Lung microvascular endothelial cell (primary cell): ENCODE data around the gene LRRC18. TPM values are rescaled to one million over a fixed set of nuclear protein-coding genes. Genes with fewer than 3 reads are reported as not detected.

Source experiments
- DNase-seq, 2 donors: peaks; one replicate each; pipeline versions ENCODE4 v3.0.0 to v3.0.0-alpha.2; 2010; ENCODE audit warnings: low read depth in 2 of 2
- total RNA-seq: library from RNA; depleted of rRNA; stranded (reverse); fragments of >200 nt; gene quantifications from 2 replicates; pipeline ENCODE4 v1.2.1, GENCODE V29; 2014

The LRRC18 gene
- total RNA-seq, 1 donor from 2014 or later: not detected

DNA sequence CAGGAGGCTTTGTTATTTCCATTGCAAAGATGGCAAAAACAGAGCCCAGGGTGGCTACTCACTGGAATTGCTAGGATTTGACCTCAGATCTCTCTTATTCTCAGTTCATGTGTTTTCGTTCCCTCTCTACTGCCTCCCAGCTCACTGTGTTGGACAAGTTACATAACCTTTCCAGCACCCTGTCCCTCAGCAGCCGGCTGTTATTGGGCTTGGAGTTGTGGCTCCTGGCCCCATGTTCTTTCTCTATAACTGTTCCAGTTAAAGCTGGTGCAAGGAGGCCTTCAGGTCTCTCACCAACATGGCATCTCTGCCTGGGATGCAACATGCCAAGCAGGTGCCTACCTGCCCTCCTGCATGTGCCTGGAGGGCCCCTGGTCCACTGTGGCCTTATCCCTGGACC lies 56.8 kb downstream of the LRRC18 start:
- no peak for DNase-seq

GRCh38 chr10:48881937-48882336 lies 57.7 kb downstream of the LRRC18 start:
- DNase-seq: no peak

DNA sequence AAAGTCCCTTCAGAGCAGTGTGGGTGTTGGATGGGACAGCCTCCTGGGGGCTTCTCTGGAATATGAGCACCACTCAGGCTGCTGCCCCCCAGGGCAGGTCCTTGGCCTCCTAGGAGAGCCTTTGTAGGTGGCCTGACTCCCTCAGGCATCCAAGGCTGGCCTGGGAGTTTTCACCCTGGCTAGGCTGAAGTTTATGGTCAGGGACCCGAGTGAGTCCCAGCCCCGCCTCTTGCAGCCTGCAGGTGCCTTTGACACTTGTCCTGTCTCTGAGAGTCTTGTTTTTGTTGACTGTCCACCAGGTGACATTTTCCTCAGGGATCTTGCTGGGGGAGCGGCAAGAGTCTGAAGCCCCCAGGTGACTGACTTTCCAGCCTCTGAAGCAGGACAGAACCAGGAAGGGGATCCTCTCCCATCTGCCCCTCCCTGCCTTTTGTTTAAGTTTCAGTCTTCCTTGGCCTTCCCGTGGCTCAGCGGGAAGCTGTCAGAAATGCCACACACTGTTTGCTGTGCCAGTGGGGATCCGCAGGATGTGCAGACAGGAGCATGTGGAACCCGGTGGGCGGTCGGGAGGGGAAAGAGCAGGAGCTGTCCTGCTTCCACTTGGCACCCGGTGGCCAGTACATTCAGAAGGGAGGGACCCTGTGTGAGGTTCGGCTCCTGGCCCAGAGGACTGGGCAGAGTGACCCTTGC lies 59.5 kb downstream of the LRRC18 start:
- no peak for DNase-seq

DNA sequence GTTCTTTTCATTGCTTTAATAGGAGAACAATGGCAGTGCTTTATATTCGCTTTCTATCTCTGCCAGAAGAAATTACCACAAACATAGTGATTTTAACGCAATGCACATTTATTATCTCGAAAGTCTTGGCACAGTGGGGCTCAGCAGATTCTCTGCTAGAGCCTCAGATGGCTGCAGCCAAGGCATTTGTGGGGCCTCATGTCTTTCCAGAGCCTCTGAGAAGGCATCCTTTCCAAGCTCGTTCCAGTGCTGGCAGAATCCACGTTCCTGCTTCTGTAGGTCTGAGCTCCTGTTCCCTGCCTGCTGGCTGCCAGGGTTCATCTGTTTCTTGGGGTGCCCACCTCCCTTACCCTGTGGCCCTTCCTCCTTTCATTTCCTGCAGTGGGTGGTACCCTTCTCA lies 60.2 kb downstream of the LRRC18 start:
- no peak for DNase-seq

DNA sequence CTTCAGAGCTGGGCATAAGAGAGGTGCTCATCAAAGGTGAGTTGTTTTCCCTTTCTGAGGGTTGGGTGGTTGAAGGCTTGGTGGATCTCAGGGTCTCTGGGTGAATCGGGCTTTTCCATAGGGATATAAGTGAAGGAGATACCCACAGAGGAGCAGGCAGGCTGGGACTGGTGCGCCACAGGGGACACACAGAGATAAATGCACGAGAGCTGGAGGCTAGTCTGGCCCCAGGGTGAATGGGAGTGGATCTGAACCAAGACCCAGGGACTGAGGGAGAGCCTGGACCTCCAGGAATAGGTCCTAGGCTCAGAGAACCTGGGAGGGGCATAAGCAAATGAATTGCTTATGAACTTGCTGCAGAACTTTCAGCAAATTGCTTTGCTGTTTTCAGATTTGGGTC lies 61.5 kb downstream of the LRRC18 start:
- no peak for DNase-seq

- DNase-seq: no peak
Observed at GRCh38 chr10:48872234-48872633, 67.4 kb downstream of the LRRC18 start.

Other genes starting within 250 kb of the LRRC18 start
- gene VSTM4, start 175.7 kb upstream of the LRRC18 start, total RNA-seq: 0.22 and 1.6 TPM in 2 replicates
- gene FAM170B, start 194.2 kb upstream of the LRRC18 start, total RNA-seq: not detected in 2 replicates
- 4.8 and 6.1 TPM in 2 replicates for gene TMEM273, start 248.6 kb upstream of the LRRC18 start, total RNA-seq